ENCODE measurements around the gene SLC66A2.
"Not testable (repeated sequence)": the region's sequence is repeated elsewhere in the genome, so short reads cannot be mapped to it uniquely, and the experiment has no call there.

Gene SLC66A2

GRCh38 chr18:79868811-79869541, 82.5 kb downstream of the SLC66A2 start:
- no peak for DNase-seq (ENCODE audit: low read depth in 2 of 2)

DNA sequence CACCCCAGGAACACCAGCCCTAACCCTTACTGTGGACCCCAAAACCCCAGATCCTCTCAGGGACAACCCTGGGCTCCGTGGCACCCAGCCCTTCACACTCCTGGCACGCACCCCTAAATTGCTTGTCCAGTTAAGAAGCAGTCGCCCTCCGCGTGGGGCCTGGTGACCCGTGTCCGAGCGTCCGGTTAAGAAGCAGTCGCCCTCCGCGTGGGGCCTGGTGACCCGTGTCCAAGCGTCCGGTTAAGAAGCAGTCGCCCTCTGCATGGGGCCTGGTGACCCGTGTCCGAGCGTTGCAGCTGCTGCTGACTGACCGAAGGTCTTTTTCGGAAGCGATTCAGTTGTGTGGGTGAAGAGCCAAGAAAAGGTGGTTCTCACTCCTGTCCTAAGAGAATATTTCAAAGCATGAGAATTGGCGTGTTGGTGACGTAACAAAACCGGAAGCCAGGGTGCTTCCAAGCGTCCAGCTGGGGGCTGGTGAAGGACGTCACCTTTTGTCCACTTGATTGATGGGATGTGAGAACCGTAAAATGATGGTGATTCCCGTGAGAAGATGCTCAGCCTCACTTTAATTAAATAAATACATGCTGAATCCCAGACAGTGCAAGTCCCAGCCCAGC, 83.2 kb downstream of the SLC66A2 start:
- no peak for DNase-seq (ENCODE audit: low read depth in 2 of 2)

GRCh38 chr18:79867666-79868065, 83.8 kb downstream of the SLC66A2 start:
- no peak for DNase-seq (ENCODE audit: low read depth in 2 of 2)

DNA sequence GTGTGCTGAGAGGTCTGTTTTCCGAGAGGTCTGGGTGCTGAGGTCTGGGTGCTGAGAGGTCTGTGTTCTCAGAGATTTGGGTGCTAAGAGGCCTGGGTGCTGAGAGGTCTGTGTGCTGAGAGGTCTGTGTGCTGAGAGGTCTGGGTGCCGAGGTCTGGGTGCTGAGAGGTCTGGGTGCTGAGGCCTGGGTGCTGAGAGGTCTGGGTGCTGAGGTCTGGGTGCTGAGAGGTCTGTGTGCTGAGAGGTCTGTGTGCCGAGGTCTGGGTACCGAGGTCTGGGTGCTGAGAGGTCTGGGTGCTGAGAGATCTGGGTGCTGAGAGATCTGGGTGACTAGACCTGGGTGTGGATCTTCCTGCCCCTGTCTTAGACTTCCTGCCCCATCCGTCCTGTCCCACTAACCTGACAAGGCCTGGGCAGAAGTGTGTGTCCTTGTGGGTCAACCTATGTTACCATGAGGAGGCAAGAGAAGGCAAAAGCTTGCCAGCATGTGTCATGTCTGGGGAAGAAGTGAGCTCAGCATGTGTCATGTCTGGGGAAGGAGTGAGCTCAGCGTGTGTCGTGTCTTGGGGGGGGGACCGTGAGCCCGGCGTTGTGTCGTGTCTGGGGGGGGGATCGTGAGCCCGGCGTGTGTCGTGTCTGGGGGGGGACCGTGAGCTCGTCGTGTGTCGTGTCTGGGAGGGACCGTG, 84.4 kb downstream of the SLC66A2 start:
- no peak for DNase-seq (ENCODE audit: low read depth in 2 of 2)

DNA sequence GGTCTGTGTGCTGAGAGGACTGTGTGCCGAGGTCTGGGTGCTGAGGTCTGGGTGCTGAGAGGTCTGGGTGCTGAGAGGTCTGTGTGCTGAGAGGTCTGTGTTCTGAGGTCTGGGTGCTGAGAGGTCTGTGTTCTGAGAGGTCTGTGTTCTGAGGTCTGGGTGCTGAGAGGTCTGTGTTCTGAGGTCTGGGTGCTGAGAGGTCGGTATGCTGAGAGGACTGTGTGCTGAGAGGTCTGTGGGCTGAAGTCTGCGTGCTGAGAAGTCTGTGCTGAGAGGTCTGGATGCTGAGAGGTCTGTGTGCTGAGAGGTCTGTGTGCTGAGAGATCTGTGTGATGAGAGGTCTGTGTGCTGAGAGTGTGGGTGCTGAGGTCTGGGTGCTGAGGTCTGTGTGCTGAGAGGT, 85.5 kb downstream of the SLC66A2 start:
- not testable (repeated sequence) for DNase-seq (ENCODE audit: low read depth in 2 of 2)

GRCh38 chr18:79864955-79865354, 86.5 kb downstream of the SLC66A2 start:
- not testable (repeated sequence) for DNase-seq (ENCODE audit: low read depth in 2 of 2)

DNA sequence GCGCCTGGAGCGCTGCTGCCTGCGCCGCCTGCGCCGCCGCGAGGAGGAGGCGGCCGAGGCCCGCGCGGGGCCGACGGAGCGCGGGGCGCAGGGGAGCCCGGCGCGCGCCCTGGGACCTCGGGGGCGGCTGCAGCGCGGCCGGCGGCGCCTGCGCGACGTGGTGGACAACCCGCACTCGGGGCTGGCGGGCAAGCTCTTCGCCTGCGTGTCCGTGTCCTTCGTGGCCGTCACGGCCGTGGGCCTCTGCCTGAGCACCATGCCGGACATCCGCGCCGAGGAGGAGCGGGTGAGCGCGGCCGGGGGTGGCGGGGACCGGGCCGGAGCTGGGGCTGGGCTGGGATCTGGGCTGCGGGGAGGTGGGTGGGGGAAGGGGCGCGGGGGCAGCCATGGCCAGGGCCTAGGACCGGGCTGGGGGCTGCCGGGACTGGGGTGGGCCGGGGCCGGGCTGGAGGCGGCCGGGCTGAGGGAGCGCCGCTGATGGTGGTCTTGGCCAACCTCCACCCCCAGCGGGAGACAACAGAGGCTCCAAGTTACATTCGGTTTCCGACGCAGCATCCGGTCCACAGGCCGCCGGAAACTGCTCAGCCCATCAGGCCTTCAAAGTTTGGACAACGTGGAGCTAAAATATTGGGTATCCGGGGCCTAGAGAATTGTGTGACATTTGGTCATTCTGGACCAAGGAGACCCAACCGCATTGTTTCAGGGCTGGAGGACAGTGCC, 87.3 kb downstream of the SLC66A2 start:
- no peak for DNase-seq (ENCODE audit: low read depth in 2 of 2)

- DNase-seq (ENCODE audit: low read depth in 2 of 2): no peak
Measured at GRCh38 chr18:79863161-79864005, 88.1 kb downstream of the SLC66A2 start.

- no peak for DNase-seq (ENCODE audit: low read depth in 2 of 2)
Measured at GRCh38 chr18:79862562-79862961, 88.9 kb downstream of the SLC66A2 start.

DNA sequence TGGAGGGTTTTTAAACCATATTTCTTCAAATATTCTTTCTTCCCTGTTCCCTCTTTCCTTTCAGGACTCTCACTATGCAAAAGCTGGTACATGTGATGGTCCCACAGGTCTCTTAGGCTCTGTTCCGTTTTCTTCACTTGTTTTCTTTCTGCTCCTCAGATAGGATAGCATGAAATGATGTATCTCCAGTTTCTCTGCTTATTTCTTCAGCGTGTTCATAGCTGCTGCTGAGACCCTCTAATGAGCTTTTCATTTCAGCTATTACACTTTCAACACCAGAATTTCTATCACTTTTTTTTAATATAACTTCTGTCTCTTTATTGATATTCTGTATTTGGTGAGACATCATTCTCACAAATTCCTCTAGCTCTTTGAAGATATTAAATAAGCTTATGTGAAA, 89.8 kb downstream of the SLC66A2 start:
- DNase-seq (ENCODE audit: low read depth in 2 of 2): no peak

- DNase-seq (ENCODE audit: low read depth in 2 of 2): no peak
Measured at GRCh38 chr18:79859314-79859713, 92.1 kb downstream of the SLC66A2 start.

- no peak for DNase-seq (ENCODE audit: low read depth in 2 of 2)
Measured at GRCh38 chr18:79857082-79857671, 94.3 kb downstream of the SLC66A2 start.

DNA sequence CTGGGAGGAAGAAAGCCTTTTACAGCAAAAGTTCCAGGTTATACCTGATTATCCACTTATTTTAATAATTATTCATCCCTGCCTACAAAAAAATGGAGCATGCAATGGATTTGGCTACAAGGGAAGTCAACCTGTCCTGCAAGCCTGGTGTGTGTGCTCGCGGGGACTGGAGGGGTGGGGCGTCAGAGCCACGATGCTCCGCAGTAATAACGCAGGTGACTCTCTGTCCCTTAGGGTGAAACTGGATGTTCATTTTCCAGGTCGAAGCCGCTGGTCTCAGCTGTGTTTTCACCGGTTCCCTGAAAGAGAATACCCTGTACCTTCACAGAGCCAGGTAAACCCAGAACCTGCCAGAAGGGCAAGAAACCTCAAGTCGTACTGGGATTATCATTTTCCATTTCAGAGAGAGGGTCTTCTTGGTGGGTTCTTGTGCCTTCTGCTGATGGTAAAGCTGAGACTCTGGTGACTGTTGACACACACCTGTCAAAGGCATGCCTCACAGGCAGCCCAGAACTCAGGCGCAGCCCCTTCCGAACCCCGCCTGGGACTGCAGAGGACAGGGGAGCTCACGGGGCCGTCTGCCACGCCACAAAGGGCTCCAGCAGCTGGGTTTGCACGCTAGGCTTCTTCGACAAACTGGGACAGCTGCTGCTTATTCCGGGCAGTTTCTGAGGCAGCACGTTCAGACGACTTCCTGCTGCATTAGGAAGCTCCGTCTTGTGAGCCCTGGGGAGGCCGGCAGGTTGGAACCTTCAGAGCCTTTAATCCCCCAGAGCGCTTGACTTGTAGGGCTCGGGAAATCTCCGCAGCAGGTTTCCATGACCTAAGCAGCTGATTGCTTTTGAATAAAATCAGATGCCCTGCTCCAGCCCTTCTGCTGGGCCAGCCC, 95.1 kb downstream of the SLC66A2 start:
- no peak for DNase-seq (ENCODE audit: low read depth in 2 of 2)

GRCh38 chr18:79855147-79855933, 96.1 kb downstream of the SLC66A2 start:
- DNase-seq (ENCODE audit: low read depth in 2 of 2): no peak

- DNase-seq (ENCODE audit: low read depth in 2 of 2): no peak
Measured at GRCh38 chr18:79853993-79854364, 97.5 kb downstream of the SLC66A2 start.

GRCh38 chr18:79853303-79853992, 98.0 kb downstream of the SLC66A2 start:
- DNase-seq (ENCODE audit: low read depth in 2 of 2): no peak

DNA sequence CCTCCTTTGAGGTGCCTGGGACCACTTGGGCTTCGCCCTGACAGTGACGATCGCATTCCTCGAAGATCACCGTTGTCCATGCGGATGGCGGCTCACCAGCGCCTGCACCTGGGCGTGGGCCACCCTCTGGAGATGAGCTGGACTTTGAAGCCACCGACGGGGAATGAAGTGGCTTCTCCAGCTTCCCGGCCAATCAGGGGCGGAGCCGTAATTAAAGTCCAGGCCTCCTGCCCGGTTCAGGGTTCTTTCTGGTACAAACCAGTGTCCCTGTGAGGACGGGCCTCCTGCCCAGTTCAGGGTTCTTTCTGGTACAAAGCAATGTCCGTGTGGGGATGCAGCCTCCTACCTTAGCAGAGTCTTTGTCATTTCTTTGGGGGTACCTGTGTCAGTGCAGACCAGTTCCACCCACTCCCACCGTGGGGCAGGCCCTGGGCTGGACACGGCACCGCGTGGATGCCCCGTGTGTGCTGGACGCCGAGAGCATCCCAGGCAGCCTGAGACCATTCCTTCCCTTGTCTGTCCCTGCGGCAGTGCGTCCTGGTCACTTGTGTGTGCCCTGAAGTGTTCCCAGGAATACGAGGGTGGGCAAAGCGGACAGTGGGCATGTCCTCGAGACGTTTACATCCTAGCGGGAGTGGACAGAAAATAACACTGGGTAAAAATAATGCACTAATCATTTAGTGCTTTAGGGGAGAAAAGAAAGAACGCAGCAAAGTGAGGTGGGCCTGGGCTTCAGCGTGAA, 98.7 kb downstream of the SLC66A2 start:
- DNase-seq (ENCODE audit: low read depth in 2 of 2): no peak
